Stimulated activated CD4-positive, alpha-beta T cell treated with anti-CD3 and anti-CD28 coated beads, Interleukin-12 subunit alpha, Interleukin-12 subunit beta, amount 100 ng/mL, for 48 hours (primary cell): ENCODE measurements around the gene PTK7.

Experiments
- DNase-seq, 3 donors: peaks; one replicate each; pipeline ENCODE4 v3.0.0-alpha.2; 2020; ENCODE audit warnings: low read depth in 2 of 3, low spot score in 1 of 3

The PTK7 gene

GRCh38 chr6:43175676-43176422, 99.7 kb downstream of the PTK7 start:
- no peak for DNase-seq

- no peak for DNase-seq
Observed at GRCh38 chr6:43176423-43176786, 100.3 kb downstream of the PTK7 start.

GRCh38 chr6:43178150-43178549, 102.0 kb downstream of the PTK7 start:
- DNase-seq: no peak

- DNase-seq: no peak
Observed at GRCh38 chr6:43178951-43179830, 103.1 kb downstream of the PTK7 start.

GRCh38 chr6:43180058-43180457, 103.9 kb downstream of the PTK7 start:
- no peak for DNase-seq

GRCh38 chr6:43180985-43181384, 104.9 kb downstream of the PTK7 start:
- no peak for DNase-seq

- DNase-seq: no peak
Observed at GRCh38 chr6:43181621-43181941, 105.5 kb downstream of the PTK7 start.

- peak in 2 of 3 donors; percentile 62 to 80 for DNase-seq
Observed at GRCh38 chr6:43181942-43182860, 106.1 kb downstream of the PTK7 start, which contains the start of gene CUL9. Gene CUL9 (plus strand): TSS chr6:43182196. CDS start chr6:43184311, 2,115 bp downstream.

GRCh38 chr6:43183441-43183840, 107.3 kb downstream of the PTK7 start:
- no peak for DNase-seq

- DNase-seq: no peak
Observed at GRCh38 chr6:43184268-43184985, 108.3 kb downstream of the PTK7 start.

- no peak for DNase-seq
Observed at GRCh38 chr6:43185391-43185985, 109.4 kb downstream of the PTK7 start.

GRCh38 chr6:43186019-43186418, 109.9 kb downstream of the PTK7 start:
- DNase-seq: no peak

- no peak for DNase-seq
Observed at GRCh38 chr6:43186706-43187105, 110.6 kb downstream of the PTK7 start.

GRCh38 chr6:43187821-43188220, 111.7 kb downstream of the PTK7 start:
- no peak for DNase-seq

- no peak for DNase-seq
Observed at GRCh38 chr6:43188426-43188825, 112.3 kb downstream of the PTK7 start.

- no peak for DNase-seq
Observed at GRCh38 chr6:43189776-43190304, 113.7 kb downstream of the PTK7 start.

GRCh38 chr6:43192911-43193310, 116.8 kb downstream of the PTK7 start:
- no peak for DNase-seq

GRCh38 chr6:43193929-43194328, 117.8 kb downstream of the PTK7 start:
- no peak for DNase-seq

- no peak for DNase-seq
Observed at GRCh38 chr6:43196337-43196736, 120.2 kb downstream of the PTK7 start.

- no peak for DNase-seq
Observed at GRCh38 chr6:43199912-43200311, 123.8 kb downstream of the PTK7 start.
